Measurements from ENCODE around the gene JPH3.

Gene JPH3

DNA sequence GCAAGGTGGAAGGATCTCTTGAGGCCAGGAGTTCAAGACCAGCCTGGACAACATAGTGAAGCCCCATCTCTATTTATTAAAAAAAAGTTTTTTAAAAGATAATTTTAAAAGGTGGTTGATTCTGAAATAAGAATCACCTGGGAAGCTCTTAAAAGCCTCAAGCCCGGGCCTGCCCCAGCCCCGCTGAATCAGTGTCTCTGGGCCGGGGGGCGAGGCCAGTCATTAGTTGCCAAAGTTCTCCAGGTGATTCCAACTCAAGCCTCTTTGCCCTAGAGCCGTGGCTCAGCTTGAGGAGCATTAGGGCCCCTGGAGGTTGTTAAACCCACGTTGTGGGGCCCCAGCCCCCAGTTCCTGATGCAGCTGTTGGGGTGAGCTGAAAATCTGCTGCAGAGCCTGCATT lies 24.6 kb downstream of the JPH3 start:
- no peak for DNase-seq (ENCODE audit: low spot score)

GRCh38 chr16:87627542-87628245 lies 25.4 kb downstream of the JPH3 start:
- no peak for DNase-seq (ENCODE audit: low spot score)

- DNase-seq (ENCODE audit: low spot score): no peak
Measured at GRCh38 chr16:87628246-87628923, 26.1 kb downstream of the JPH3 start.

DNA sequence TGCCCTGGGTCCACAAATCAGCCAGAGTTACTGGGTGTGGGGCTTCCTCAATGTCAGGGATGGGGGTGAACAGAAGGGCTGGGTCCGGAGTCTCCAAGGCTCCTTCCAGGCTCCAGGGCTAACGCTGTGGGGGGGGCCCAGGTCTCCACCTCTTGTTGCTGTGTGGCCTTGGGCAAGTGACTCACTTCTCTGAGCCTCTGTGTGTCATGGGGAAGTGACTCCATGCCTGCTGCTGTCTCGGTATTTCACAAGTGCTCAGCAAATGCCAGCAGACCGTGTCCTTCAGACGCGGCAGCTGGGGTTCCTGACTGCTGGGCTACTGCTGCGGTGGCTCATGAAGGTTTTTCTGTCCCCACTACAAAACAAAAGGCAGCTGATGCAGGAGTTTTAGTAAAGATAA lies 26.6 kb downstream of the JPH3 start:
- DNase-seq (ENCODE audit: low spot score): no peak

DNA sequence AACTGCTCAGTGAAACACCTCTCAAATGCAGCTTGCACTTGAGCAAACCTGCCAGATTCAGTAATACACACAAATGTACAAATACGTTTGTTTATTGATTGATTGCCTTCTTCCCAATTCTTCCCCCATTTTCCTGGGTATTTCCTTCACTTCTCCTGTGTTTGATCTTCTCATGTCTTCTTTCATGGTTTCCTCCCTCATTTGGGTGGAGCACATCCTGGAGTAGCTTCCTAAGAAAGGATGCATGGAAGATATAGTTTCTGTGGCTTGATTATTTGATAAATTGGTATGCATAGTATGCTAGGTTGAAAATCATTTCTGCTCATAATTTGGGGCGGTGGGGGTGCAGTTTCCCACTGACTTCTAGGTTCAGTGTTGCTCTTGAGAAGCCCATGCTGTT lies 28.8 kb downstream of the JPH3 start:
- no peak for DNase-seq (ENCODE audit: low spot score)

DNA sequence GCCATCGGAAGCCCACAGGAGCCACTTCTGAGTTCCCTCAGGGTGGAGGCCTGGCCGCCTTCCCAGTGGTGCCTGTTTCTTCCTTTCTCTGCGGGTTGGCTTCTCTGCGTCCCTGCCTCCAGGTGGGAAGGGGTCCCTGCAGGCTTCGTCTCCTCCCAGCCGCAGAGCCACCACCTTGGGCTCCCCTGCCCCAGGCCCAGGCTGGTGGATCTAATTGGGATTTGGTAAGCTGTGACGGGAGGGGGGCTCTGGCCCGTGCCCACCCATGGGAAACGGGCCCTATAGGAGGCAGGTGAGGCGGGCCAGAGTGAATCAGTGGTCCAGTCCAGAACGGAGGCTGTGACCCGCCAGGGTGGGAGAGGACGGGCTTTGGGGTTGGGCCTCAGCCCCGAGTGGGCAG lies 32.1 kb downstream of the JPH3 start:
- DNase-seq (ENCODE audit: low spot score): no peak

DNA sequence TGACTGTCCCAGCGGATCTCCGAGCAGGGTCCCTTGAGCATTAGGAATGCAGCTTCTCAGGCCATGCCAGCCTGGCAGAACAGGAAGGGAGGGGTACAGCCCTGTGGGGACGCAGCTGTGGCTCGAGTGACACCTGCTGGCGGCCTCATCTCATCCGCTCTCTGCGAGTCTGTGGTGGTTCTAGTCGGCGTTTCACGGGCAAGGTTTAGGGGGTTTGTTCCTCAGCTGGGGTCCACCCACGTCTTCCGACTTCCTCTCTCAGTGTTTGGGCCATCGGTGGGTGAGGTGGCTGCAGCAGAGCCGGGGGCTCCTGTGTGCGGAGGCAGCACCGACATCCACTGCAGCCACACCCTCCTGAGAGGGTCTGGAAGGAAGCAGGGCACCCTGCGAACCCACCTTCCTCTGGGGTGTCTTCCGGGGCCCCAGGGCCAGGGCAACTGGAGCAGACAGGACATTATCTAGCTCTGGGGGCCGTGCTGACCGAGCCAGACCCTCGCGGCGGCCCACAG lies 33.3 kb downstream of the JPH3 start:
- no peak for DNase-seq (ENCODE audit: low spot score)

GRCh38 chr16:87636050-87636684 lies 33.9 kb downstream of the JPH3 start:
- DNase-seq (ENCODE audit: low spot score): no peak

GRCh38 chr16:87636741-87637140 lies 34.4 kb downstream of the JPH3 start:
- DNase-seq (ENCODE audit: low spot score): no peak

- DNase-seq (ENCODE audit: low spot score): no peak
Measured at GRCh38 chr16:87637357-87637756, 35.0 kb downstream of the JPH3 start.

- no peak for DNase-seq (ENCODE audit: low spot score)
Measured at GRCh38 chr16:87638736-87639135, 36.4 kb downstream of the JPH3 start.

- DNase-seq (ENCODE audit: low spot score): no peak
Measured at GRCh38 chr16:87641721-87642120, 39.4 kb downstream of the JPH3 start.

DNA sequence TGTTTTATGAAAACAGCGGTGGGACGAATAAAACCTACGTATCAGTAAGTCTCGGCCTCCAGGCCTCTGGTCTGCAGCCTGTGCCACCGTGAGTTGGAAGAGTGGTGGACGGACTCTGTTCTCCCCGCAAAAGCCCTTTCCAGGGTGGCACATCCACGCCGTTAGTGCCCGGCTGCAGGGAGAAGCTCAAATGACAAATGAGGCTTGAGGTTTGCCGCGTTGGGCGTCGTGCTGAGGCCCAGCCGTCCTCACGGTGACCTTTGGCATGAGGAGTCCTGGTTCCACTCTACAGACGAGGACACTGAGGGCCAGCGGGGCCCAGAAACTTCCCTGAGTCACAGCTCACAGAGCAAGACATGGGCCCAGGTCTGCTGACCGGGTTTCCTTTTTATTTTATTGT lies 40.2 kb downstream of the JPH3 start:
- DNase-seq (ENCODE audit: low spot score): no peak

- DNase-seq (ENCODE audit: low spot score): no peak
Measured at GRCh38 chr16:87644186-87644585, 41.9 kb downstream of the JPH3 start.

DNA sequence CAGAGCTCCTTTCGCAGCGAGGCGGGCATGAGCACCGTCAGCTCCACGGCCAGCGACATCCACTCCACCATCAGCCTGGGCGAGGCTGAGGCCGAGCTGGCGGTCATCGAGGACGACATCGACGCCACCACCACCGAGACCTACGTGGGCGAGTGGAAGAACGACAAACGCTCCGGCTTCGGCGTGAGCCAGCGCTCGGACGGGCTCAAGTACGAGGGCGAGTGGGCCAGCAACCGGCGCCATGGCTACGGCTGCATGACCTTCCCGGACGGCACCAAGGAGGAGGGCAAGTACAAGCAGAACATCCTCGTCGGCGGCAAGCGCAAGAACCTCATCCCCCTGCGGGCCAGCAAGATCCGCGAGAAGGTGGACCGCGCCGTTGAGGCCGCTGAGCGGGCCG lies 42.3 kb downstream of the JPH3 start:
- DNase-seq (ENCODE audit: low spot score): no peak

- no peak for DNase-seq (ENCODE audit: low spot score)
Measured at GRCh38 chr16:87645802-87646201, 43.5 kb downstream of the JPH3 start.

GRCh38 chr16:87647431-87648185 lies 45.3 kb downstream of the JPH3 start:
- no peak for DNase-seq (ENCODE audit: low spot score)

GRCh38 chr16:87648236-87648635 lies 45.9 kb downstream of the JPH3 start:
- DNase-seq (ENCODE audit: low spot score): no peak

DNA sequence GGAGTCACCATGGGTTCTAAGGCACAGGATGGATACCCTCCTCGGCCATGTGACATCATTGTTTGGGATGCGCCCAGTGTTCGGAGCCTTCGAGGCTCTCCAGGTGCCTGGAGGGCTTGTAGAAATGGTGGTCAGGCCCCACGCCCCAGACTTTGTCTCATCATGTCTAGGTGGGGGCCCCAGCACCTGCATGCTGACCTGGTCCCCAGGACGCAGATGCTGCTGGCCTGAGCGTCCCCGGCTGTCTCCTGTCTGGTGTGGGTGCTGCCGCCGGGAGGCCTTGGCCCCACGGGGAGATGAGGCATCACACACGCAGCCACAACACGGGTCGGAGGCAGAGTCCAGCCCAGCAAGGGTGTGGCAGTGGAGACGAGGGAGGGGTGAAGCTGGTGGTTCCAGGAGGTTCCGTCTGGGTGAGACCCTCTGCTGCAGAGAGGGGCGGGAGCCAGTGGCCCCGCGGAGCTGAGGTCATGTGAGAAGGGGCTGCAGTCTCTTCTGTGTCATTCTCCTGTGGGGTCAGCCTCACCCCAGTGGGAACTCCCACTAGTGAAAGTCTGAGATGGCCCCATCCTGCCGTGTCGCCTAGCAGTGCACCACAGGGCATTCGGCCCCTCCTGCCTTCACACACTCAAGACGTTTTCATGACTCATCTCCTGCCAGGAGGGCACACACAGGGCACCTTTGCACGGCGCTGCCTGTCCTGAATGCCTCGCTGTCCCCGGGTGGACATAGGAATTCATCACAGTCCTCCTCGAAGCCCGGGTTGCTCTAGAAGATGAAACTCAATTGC lies 46.6 kb downstream of the JPH3 start:
- no peak for DNase-seq (ENCODE audit: low spot score)

DNA sequence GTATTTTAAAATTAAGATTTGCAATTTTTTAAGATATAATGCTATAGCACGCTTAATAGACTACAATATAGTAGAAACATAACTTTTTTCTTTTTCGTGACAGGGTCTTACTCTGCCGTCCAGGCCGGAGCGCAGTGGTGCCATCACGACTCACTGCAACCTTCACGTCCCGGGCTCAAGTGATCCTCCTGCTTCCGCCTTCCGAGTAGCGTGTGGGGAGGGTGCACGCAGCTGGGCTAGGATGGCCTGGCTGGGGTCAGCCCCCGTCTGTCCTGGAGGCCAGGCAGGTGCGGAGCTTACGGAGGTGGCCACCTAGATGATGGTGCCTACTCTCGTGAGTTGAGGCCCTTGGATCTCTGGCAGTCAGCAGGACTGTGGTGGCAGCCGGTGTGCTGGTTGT lies 50.1 kb downstream of the JPH3 start:
- DNase-seq (ENCODE audit: low spot score): no peak

GRCh38 chr16:87652799-87653198 lies 50.5 kb downstream of the JPH3 start:
- DNase-seq (ENCODE audit: low spot score): no peak

DNA sequence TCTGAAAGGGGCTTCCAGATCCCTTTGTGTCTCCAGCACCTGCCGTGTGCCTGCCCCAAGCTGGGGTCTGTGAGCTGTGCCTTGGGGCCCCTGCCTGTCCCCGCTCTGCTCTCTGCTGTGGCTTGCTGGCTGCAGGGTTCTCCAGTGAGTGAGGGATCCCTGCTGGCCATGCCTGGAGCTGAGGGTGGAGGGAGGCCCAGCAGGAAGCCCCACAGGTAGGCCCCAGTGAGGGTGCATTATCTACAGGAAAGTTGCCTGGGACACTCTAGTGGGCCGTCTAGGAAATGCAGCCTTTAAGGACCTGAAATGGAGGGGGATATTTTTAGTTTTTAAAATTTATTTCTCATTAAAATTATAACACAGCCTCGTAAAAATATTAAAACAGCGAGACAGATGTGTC lies 50.9 kb downstream of the JPH3 start:
- no peak for DNase-seq (ENCODE audit: low spot score)
